HG03135 (cell line): ENCODE measurements around the gene STYXL1.

Experiments
- ATAC-seq: cut with Tn5 transposase; IDR thresholded peaks from one replicate; pipeline ENCODE4 v1.9.1; 2021; ENCODE audit warnings: mild to moderate bottlenecking, moderate library complexity; ENCODE audit not compliant: unreplicated experiment

Gene STYXL1

GRCh38 chr7:75961218-75961617 lies 86.6 kb downstream of the STYXL1 start:
- no peak for ATAC-seq

- ATAC-seq, result no peak
Observed at GRCh38 chr7:75960372-75960771, 87.4 kb downstream of the STYXL1 start.

DNA sequence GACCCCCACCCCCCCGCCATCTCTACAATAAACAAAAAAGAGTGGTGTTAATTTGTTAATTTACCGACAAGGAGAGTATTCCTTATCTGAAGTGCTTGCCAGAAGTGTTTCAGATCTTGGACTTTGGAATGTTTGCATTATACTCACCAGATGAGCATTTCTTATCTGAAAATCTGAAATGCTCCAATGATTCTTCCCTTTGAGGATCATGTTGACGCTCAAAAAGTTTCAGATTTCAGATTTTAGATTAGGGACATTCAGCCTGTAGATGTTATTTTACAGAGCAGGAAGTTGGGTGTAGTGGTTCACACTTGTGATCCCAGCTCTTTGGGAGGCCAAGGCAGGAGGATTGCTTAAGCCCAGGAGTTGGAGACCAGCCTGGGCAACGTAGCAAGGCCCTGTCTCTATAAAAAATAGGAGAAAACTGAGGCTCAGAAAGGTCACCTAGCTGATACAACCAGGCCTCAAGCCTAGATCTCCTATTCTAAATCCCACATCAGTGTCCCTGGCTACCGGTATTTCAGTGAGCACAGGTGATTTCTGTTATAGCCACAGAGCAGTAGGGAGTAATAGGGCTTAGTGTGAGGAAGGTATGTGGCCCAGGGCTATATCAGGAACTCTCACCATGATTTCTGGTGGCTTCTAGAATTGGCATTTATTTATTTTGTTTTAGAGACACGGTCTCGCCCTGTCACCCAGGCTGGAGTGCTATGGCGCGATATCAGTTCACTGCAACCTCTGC lies 88.8 kb downstream of the STYXL1 start:
- ATAC-seq, result no peak

GRCh38 chr7:75957021-75957736 lies 90.6 kb downstream of the STYXL1 start:
- no peak for ATAC-seq

- ATAC-seq, result no peak
Observed at GRCh38 chr7:75955331-75955955, 92.4 kb downstream of the STYXL1 start.

DNA sequence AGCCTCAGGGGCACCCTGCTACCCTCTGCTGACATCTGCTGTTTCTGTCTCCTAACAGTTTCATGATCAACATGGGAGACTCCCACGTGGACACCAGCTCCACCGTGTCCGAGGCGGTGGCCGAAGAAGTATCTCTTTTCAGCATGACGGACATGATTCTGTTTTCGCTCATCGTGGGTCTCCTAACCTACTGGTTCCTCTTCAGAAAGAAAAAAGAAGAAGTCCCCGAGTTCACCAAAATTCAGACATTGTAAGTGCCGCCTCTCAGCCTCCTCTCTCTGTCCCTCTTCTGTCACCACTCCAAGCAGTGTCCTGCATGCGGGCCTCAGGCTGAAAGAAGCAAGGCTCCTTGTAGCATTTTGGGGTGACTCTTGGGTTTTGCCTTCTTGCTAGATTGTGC lies 93.9 kb downstream of the STYXL1 start:
- no peak for ATAC-seq

DNA sequence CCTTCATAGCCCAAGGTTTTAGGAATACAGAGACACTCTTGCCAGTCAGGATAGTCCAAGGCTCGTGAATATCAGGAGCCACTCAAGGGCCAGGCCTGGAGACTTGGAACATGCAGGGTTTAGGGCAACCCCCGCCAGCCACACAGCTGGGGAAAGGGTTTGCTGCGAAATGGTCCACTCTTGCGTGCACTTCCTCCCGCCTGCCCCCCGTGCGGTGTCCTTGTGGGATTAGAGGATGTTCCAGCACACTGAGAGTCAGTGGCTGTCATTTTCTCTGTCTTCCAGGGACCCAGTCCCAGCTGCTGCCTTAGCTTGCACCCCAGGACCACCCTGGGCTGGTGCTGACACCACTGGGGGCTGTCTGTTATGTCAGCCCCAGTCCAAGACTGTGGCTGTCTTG lies 94.4 kb downstream of the STYXL1 start:
- no peak for ATAC-seq

GRCh38 chr7:75951506-75951905 lies 96.3 kb downstream of the STYXL1 start:
- no peak for ATAC-seq

GRCh38 chr7:75950111-75950681 lies 97.6 kb downstream of the STYXL1 start:
- no peak for ATAC-seq

GRCh38 chr7:75948179-75948578 lies 99.6 kb downstream of the STYXL1 start:
- ATAC-seq, result no peak
